HG03103 (cell line): ENCODE measurements around the gene ZXDC.

Experiments
- ATAC-seq: cut with Tn5 transposase; IDR thresholded peaks from one replicate; pipeline ENCODE4 v1.9.1; 2021; ENCODE audit warnings: low read depth; ENCODE audit not compliant: unreplicated experiment

The ZXDC gene

DNA sequence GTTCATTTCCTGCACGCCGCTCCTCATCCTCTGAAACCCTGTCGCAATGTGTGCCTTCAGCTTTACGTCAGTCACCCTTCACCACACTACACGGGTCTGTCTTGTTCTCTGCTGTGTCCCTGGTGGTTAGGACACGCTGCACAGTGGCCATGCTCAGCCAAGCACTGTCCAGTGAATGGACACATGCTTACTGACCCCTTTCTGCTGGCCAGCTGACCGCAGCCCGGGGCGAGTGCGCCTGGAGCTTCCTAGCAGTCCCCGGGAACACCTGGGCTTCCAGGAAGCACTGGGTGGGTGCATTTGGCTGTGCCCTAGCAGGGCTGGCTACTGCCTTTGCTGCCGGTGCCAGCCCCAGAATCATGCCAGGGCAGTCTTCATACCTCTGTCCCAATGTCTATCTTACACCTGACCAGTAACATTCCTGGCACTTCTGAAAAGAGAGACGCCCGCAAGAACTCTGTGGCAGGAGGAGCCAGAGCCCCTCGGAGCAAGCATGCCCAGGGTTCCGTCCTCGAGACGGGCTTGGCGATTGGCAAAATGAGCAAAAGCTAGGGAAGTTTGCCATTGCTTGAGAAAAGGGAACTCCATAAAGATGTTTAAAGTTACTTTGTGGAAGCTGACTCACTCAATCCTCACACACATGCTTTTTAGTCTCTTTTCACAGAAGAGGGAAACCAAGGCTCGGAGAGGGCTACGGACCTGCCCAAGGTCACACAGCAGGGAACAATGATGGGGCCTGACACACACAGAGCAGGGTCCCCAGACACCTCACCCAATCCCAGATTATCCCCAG lies 15.7 kb upstream of the ZXDC start:
- no peak for ATAC-seq

GRCh38 chr3:126490619-126491018 lies 14.9 kb upstream of the ZXDC start:
- no peak for ATAC-seq

GRCh38 chr3:126488886-126489569 lies 13.3 kb upstream of the ZXDC start:
- no peak for ATAC-seq

DNA sequence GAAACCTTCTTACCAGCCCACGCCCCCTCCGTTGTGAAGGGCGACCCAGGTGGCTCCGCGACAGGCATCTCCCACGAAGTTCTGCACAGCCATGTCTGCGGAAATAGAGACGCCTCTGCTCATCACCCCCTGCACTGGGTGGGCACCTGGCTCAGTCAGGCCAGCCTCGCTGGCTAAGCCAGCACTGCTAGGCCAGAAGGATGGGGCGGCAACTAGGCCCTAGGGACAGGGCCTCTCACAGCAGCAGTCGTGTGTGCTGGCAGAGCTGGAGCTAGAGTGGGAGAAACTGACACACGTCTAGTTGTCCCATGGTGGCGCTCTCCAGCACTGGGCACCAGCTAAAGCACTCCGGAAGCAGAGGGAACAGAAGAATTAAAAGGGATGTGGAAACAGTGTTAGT lies 12.5 kb upstream of the ZXDC start:
- ATAC-seq, result no peak

DNA sequence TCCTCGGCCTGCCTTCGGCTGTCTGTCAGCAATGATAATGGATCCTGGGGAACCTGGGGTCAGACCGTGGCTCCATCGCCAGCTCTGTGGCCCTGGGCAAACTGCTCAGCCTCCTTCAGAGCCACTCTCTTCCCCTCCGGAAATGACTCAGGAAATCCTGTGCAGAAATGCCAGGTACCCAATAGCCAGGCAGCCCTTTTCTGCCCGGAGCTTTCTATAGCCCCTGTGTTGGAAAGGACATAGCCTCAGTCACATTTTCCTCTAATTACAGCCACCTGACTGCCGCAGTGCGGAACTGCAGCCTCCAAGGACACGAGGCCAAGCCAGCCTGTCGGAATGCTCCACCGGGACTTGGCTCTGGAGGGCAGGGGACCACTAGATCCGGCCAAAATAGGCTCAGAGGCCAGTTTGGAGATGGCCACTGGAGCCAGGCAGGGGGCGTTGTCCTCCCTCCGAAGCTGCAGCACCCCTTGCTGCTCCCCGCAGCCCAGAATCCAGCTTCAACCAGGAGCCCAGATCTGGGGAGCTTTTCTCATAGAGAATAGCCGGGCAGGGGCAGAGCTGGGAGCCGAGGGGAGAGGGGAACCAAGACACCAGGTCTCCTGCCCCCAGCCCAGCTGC lies 11.6 kb upstream of the ZXDC start:
- no peak for ATAC-seq

DNA sequence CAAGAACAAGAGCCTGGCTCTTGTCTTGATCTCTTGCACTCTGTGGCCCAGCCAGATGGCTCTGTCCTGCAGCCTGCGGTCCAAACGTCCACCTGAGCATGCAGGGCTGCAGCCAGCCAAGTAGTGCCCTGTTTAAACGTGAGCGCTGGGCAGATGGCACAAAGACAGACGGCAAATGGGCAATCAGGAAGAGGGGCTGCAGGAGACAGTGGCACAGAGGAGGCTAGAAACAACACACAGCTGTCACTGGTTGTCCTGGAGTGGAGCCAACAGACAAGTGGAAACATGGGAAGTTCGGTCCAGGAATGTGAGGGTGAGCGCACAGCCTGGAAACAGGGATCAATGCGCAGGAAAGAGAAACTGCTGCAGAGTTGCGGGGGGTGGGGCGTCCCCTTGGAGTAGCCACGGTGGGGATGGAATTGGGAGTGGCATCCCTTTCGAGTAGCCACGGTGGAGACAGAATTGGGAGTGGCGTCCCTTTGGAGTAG lies 10.7 kb upstream of the ZXDC start:
- no peak for ATAC-seq

- ATAC-seq, result no peak
Observed at GRCh38 chr3:126485956-126486355, 10.3 kb upstream of the ZXDC start.

DNA sequence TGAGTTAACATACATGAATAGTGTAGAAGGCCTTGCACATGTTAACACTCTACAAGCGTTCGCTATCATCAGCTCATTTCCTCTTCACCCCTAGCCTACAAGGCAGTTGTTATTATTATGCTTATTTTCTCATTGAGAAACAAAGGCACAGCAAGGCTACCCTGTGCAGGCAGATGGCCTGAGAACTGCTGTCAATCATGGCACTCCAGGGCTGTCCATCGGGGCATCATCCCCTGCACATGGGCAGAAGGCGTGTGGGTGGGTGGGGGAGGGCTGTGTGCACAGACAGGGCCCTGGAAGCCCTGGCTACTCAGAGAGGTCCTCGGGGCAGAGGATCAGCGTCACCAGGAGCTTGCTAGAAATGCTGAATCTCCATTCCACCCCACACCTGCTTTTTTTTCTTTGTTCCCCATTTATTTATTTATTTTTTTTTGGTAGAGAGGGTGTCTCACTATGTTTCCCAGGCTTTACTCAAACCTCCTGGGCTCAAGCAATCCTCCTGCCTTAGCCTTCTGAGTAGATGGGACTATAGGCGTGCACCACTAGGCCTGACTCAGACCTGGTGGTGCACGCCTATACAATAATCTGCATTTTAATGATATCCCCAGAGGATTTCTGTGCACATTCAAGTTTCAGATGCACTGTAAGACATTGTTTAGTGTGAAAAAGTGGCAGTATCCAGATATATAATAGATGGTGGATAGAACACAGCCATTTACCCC lies 9.6 kb upstream of the ZXDC start:
- no peak for ATAC-seq

DNA sequence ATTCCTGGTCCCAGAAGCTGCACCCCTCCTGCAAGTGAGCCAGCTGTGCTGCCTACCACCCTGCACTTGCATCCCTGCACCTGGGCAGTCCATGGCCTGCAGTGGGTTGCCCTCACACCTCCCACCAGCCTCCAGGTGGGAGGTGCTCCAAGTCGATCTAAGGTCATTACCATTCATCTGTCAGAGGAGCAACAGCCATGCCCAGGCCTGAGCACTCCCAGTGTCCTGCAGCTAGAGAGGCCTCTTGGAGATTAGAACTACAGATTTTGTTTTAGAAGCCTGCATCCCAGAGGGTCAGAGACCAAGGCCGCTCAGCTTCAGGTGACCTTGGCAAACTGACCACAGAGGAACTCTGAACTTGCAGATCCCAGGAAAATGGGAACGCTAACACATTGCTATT lies 9.0 kb upstream of the ZXDC start:
- no peak for ATAC-seq

- ATAC-seq, result no peak
Observed at GRCh38 chr3:126484148-126484547, 8.5 kb upstream of the ZXDC start.

DNA sequence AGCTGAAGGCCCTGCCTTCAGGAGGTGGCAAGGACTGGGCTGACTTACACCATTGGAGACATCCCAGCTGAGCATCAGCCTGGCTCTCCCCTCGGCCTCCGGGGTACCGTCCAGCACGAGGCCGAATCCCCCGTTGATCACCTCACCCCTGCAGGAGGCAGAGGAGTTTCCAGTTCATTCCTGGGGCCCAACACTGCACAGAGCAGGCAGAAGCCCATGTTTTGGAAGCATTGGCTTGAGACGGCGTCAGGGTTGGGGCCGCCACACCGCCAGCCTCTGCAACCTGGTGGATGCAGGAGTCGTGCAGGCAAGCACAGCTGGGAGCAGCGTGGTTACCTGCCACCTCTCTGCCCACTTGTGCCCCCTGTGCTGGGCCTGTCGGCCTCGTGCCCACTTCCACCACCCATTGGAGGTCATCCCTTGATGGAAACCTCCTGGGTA lies 7.7 kb upstream of the ZXDC start:
- no peak for ATAC-seq

- ATAC-seq, result no peak
Observed at GRCh38 chr3:126482503-126483255, 7.0 kb upstream of the ZXDC start.

GRCh38 chr3:126481808-126482502 lies 6.3 kb upstream of the ZXDC start:
- ATAC-seq, result no peak

DNA sequence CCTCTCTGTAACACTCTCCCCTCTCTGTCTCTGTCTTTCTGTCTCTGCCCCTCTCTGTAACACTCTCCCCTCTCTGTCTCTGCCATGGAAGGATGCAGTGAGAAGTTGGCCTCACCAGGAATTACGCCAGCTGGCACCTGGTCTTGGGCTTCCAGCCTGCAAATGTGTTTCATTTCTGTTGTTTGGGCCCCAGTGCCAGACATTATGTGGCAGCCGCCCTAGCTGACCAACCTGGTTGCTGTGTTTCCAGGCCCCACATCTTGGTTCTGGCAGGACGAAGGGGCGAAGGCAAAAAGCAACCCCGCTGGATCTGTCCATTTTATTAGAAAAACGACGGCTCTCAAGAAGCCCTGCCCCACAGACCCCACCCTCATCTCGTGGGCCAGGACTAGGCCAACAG lies 5.2 kb upstream of the ZXDC start:
- ATAC-seq, result no peak

- no peak for ATAC-seq
Observed at GRCh38 chr3:126480206-126480605, 4.5 kb upstream of the ZXDC start.

GRCh38 chr3:126479642-126480041 lies 4.0 kb upstream of the ZXDC start:
- no peak for ATAC-seq

DNA sequence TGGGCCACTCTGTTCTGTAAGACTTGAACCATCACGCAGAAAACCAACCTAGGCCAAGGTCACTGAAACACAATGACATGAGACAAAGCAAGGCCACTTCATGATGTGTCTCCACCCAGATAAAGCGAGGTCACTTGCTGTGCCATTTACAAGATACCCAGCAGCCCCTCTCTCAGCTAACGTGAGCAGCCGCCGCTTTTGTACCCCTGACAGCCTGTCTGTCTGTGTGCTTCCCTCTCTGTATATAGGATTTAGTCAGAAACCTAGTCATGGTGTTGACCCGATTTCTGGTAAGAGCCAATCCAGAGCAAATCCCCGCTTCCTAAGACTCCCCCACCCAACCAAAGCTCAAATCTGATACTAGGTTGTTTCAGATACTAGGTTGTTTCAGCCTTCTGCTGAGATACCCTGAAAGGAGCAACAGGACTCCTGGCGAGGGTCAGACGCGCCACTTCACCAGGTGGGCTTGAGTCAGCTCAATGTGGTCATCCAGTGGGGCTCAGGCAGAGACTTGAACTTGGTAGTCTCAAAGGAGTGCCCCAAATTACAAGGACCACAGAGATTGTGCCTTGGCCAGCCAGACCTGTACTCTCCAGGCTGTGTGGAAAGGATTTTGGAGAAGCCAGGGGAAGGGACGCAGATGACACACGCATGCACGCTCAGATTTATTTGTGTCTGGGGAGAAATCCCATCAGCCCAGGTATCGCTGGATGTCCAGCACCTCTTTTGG lies 3.1 kb upstream of the ZXDC start:
- ATAC-seq, result no peak

DNA sequence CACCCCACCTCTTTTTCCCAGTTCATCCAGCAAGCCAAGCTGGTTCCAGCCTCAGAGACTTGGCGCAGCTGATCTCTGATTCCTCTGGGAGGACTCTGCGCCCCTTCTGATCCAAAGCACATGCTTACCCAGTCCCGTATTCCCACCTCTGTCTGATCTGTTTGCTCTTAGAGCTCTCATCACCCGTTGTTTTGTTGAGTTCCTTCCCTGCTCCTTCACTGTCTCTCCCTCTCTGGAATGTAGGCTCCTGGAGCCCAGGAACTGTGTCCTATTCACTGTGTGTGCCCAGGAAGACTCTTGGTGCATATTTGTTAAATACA lies 1.3 kb upstream of the ZXDC start:
- no peak for ATAC-seq
